NCI-H146 treated with DMSO at 0.1 percent for 48 hours (cell line): Measurements from ENCODE around the gene IRF2.

Experiments
- DNase-seq: peaks from one replicate; lab custom pipeline; 2025; ENCODE audit not compliant: unreplicated experiment; lab: John Stamatoyannopoulos, UW

Gene IRF2

GRCh38 chr4:184475096-184475461 lies 729 bp upstream of the IRF2 start:
- DNase-seq: no peak

GRCh38 chr4:184473499-184474262 lies 669 bp downstream of the IRF2 start:
- DNase-seq: no peak

GRCh38 chr4:184472614-184473498 lies 1.5 kb downstream of the IRF2 start:
- peak; percentile 24 for DNase-seq

- no peak for DNase-seq
Measured at GRCh38 chr4:184471881-184472613, 2.3 kb downstream of the IRF2 start.

- DNase-seq: no peak
Measured at GRCh38 chr4:184470785-184471110, 3.6 kb downstream of the IRF2 start.

- DNase-seq: no peak
Measured at GRCh38 chr4:184466634-184467033, 7.7 kb downstream of the IRF2 start.

- no peak for DNase-seq
Measured at GRCh38 chr4:184464759-184465454, 9.4 kb downstream of the IRF2 start.

GRCh38 chr4:184463856-184464255 lies 10.5 kb downstream of the IRF2 start:
- DNase-seq: no peak

GRCh38 chr4:184463158-184463557 lies 11.2 kb downstream of the IRF2 start:
- DNase-seq: no peak

GRCh38 chr4:184462724-184463123 lies 11.6 kb downstream of the IRF2 start:
- no peak for DNase-seq

- no peak for DNase-seq
Measured at GRCh38 chr4:184461711-184462441, 12.5 kb downstream of the IRF2 start.

- no peak for DNase-seq
Measured at GRCh38 chr4:184460499-184461285, 13.7 kb downstream of the IRF2 start.

- DNase-seq: no peak
Measured at GRCh38 chr4:184459413-184459812, 14.9 kb downstream of the IRF2 start.

- no peak for DNase-seq
Measured at GRCh38 chr4:184457535-184458249, 16.7 kb downstream of the IRF2 start.

- DNase-seq: no peak
Measured at GRCh38 chr4:184456337-184456736, 18.0 kb downstream of the IRF2 start.

- DNase-seq: no peak
Measured at GRCh38 chr4:184455299-184455698, 19.1 kb downstream of the IRF2 start.

- DNase-seq: no peak
Measured at GRCh38 chr4:184453365-184454160, 20.8 kb downstream of the IRF2 start.

- DNase-seq: no peak
Measured at GRCh38 chr4:184452740-184453139, 21.6 kb downstream of the IRF2 start.
